GM11168 (cell line): ENCODE data around the gene GP5.

Experiments
- in situ Hi-C: fragments of 300-500 bp; cut with MboI; formaldehyde crosslinking; loops from one replicate; pipeline ENCODE4 v1.12.0; 2022; ENCODE audit warnings: low sequenced_read_pairs; ENCODE audit not compliant: unreplicated experiment

GP5 gene

DNA sequence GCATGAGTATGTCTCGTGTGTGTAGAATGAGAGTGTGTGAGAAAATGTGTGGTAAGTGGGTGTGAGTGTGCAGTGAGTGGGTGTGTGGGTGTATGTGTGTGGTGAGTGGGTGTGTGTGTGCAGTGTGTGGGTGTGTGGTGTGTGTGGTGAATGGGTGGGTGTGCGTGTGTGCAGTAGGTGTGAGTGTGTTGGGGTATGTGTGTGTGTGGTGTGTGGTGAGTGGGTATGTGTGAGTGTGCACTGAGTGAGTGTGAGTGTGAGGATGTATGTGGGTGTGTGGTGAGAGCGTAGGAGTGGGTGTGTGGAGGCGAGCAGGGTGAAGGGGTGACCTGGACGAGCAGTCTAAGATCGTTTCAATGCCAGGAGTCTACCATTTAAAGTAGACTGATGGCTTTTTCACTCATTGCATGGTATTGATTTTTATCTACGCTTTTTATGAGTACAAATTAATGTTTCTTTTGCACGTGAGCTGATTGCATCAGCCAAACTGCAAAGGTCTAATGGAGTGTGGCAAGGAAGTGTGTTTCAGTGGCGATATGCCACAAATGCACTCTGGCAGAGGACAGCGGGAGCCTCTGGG, 46.3 kb downstream of the GP5 start:
- in situ Hi-C loops, result no loop called here

- in situ Hi-C loops, result no loop called here
Observed at GRCh38 chr3:194351952-194352536, 47.0 kb downstream of the GP5 start.

DNA sequence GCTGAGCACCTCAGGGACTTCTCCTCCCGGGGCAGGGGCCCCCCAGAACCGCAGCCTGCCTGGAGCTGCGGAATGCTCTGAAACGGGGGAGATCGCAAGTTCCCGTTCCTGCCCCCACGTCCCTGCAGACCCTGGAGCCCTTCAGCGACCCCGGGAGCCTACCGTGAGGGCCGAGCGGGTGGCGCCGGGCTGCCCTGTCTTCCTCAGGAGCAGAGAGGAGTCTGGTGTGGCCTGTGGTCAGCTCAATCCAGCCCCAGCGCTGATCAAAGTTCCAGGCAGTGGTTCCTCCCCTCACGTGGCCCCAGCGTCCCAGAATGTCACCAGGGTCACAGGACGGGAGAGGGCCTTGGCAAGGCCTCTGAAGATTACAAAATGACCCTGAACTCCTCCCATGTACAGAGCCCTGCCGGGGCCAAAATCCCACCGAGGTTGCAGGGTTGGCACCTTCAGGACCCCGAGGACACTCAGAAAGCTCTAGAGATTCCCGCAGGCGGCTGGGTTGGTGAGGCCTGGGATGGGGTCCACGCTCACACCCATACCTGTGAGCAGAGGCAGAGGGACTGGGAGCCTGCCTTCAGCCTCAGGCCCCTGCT, 47.9 kb downstream of the GP5 start, which contains the start of gene CPN2:
CPN2 (minus strand) TSS at position 249 of the 593 bp plus-strand sequence. CDS start 8,626 bp downstream, outside the sequence.
- in situ Hi-C loops, result no loop called here

DNA sequence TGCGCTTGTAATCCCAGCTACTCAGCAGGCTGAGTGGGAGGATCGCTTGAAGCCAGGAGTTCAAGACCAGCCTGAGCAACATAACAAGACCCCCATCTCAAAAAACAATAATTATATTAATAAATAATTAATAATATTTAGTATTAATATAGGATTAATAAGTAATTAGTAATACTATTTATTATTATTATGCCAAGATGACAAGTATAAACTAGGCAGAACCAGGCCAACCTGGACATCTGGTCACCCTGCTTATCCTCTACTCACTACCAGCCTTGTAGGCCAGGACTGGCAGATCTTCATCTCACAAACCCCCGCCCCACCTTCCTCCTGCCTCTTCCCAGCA, 48.4 kb downstream of the GP5 start:
- in situ Hi-C loops, result no loop called here

DNA sequence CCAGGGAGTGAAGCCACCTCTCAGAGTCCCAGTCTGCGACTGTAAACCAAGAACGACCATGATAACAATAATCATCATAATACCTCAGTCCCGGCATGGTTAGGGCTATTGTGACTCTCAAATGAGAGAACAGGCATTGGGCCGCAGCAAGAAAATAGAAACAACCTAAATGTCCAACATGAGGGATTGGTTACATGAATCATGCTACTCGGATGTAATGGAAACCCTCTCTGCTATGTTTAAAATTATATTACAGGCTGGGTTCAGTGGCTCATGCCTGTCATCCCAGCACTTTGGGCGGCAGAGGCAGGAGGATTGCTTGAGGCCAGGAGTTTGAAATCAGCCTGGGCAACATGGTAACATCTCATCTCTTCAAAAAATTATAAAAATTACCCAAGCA, 50.7 kb downstream of the GP5 start:
- in situ Hi-C loops, result loop anchor here (25.0 kb wide), 1 partner anchor 239 kb away; no protein-coding TSS in a partner anchor

DNA sequence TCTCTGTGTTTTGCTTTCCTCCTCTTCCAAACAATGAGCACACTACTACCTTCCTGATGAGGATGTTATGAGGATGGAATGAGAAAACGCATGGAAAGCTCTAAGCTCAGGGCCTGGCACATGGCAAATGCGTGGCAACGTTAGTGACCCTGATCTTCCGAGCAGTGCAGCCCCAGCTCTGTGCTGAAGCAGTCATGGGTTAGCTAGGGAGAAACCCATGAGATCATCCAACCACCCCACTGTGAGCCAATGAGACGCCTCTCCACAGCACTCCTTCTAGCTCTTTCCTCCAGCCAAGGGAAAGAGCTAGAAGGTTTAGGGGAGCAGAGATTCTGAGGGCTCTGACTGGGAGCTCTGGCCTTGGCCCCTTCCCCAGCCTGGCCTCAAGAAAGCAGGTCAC, 52.4 kb downstream of the GP5 start:
- in situ Hi-C loops, result loop anchor here (25.0 kb wide), 1 partner anchor 241 kb away; no protein-coding TSS in a partner anchor

DNA sequence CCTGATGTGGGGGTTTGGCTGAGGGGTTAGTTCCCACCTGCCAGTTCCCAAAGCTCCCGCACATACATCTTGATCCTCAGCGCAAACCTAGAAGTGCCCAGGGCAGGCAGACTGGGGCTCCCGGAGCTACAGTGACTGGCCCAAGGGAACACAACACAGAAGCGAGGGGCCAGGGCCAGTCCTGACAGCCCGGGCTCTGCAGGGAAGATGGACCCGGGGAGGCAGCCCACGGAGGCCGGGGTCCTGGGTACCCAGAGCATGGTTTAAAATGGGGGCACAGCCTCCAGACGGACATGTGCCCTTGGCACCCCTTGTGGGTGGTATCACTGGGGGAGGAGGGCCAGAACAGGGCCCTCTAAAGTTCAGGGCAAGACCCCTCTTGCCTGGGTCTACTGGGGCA, 53.0 kb downstream of the GP5 start:
- in situ Hi-C loops, result loop anchor here (25.0 kb wide), 1 partner anchor 241 kb away; no protein-coding TSS in a partner anchor
